Liver (tissue), 3 donors: ENCODE data around the gene C1GALT1C1.

Source experiments
- FOXA1 ChIP-seq: IDR thresholded peaks from 2 replicates; pipeline ENCODE4 v1.6.1; 2016; ENCODE audit warnings: antibody characterized with exemption
- GABPA ChIP-seq, 2 donors: IDR thresholded peaks in 1 of 2; conservative IDR thresholded peaks in 1 of 2; 2 replicates each; pipeline ENCODE4 v1.6.1; 2016; ENCODE audit warnings: antibody characterized with exemption in 2 of 2, mild to moderate bottlenecking in 1 of 2, moderate library complexity in 1 of 2
- HNF4A ChIP-seq, 2 donors: conservative IDR thresholded peaks; 2 replicates each; pipeline ENCODE4 v1.6.1; 2016; ENCODE audit warnings: antibody characterized with exemption in 2 of 2, mild to moderate bottlenecking in 2 of 2
- JUND ChIP-seq, 2 donors: IDR thresholded peaks; 2 replicates each; pipeline ENCODE4 v1.6.1; 2016; ENCODE audit warnings: antibody characterized with exemption in 2 of 2
- RAD21 ChIP-seq, 2 donors: IDR thresholded peaks; 2 replicates each; pipeline ENCODE4 v1.6.1; 2016; ENCODE audit warnings: antibody characterized with exemption in 2 of 2, mild to moderate bottlenecking in 2 of 2
- RXRA ChIP-seq, 2 donors: IDR thresholded peaks; 2 replicates each; pipeline ENCODE4 v1.6.1; 2017 to 2018; ENCODE audit warnings: antibody characterized with exemption in 2 of 2, mild to moderate bottlenecking in 1 of 2
- SP1 ChIP-seq: IDR thresholded peaks from 2 replicates; pipeline ENCODE4 v1.6.1; 2018; ENCODE audit warnings: antibody characterized with exemption, mild to moderate bottlenecking
- TAF1 ChIP-seq: conservative IDR thresholded peaks from 2 replicates; pipeline ENCODE4 v1.6.1; 2016; ENCODE audit warnings: antibody characterized with exemption, mild to moderate bottlenecking
- YY1 ChIP-seq: IDR thresholded peaks from 2 replicates; pipeline ENCODE4 v1.6.1; 2016; ENCODE audit warnings: antibody characterized with exemption, mild to moderate bottlenecking
- ZBTB33 ChIP-seq: IDR thresholded peaks from 2 replicates; pipeline ENCODE4 v1.6.1; 2016; ENCODE audit warnings: antibody characterized with exemption
- TF ChIP-seq, protein P1 (sequence below): fragments of 150-350 bp; IDR thresholded peaks from 2 replicates; pipeline ENCODE4 v1.5.1; 2017; ENCODE audit warnings: improper control_type of control experiment, low read depth, low read length; ENCODE audit not compliant: missing input control
- TF ChIP-seq, protein P2 (sequence below): IDR thresholded peaks from 2 replicates; pipeline ENCODE4 v1.6.1; 2016; ENCODE audit warnings: antibody characterized with exemption
- TF ChIP-seq, protein P3 (sequence below): IDR thresholded peaks from 2 replicates; pipeline ENCODE4 v1.6.1; 2016; ENCODE audit warnings: antibody characterized with exemption, mild to moderate bottlenecking
- TF ChIP-seq, protein P4 (sequence below): IDR thresholded peaks from 2 replicates; pipeline ENCODE4 v1.6.1; 2016; ENCODE audit warnings: antibody characterized with exemption
- donor health status: healthy.
- donor health status: healthy.

DNA sequence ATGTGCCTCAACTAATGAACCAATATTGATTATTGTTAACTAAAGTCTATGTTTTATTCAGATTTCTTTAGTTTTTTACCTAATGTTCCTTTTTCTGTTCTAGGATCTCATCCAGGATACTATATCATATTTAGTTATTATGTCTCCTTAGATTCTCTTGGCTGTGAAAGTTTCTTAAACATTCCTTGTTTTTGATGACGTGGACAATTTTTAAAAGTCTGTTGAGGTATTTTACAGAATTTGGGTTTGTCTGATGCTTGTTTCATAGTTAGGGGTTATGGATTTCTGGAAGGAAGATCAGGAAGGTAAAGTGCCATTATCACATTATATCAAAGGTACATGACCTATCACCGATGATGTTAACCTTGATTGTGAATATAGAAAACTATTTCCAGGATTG, 44.2 kb downstream of the C1GALT1C1 start:
- TF ChIP-seq YY1 (no peak), RAD21 (IDR thresholded peaks at IDR 0.05) (no peak), GABPA (IDR thresholded peaks at IDR 0.05 in 1 of 2, conservative IDR thresholded peaks at IDR 0.05 in 1 of 2) (no peak), ZBTB33 (no peak), RXRA (IDR thresholded peaks at IDR 0.05) (no peak), JUND (IDR thresholded peaks at IDR 0.05) (no peak), TAF1 (no peak), SP1 (no peak), FOXA1 (no peak), HNF4A (conservative IDR thresholded peaks at IDR 0.05) (no peak)
- TF ChIP-seq, protein P1, sequence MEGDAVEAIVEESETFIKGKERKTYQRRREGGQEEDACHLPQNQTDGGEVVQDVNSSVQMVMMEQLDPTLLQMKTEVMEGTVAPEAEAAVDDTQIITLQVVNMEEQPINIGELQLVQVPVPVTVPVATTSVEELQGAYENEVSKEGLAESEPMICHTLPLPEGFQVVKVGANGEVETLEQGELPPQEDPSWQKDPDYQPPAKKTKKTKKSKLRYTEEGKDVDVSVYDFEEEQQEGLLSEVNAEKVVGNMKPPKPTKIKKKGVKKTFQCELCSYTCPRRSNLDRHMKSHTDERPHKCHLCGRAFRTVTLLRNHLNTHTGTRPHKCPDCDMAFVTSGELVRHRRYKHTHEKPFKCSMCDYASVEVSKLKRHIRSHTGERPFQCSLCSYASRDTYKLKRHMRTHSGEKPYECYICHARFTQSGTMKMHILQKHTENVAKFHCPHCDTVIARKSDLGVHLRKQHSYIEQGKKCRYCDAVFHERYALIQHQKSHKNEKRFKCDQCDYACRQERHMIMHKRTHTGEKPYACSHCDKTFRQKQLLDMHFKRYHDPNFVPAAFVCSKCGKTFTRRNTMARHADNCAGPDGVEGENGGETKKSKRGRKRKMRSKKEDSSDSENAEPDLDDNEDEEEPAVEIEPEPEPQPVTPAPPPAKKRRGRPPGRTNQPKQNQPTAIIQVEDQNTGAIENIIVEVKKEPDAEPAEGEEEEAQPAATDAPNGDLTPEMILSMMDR = no peak
- TF ChIP-seq, protein P2, sequence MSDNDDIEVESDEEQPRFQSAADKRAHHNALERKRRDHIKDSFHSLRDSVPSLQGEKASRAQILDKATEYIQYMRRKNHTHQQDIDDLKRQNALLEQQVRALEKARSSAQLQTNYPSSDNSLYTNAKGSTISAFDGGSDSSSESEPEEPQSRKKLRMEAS = no peak
- TF ChIP-seq, protein P3, sequence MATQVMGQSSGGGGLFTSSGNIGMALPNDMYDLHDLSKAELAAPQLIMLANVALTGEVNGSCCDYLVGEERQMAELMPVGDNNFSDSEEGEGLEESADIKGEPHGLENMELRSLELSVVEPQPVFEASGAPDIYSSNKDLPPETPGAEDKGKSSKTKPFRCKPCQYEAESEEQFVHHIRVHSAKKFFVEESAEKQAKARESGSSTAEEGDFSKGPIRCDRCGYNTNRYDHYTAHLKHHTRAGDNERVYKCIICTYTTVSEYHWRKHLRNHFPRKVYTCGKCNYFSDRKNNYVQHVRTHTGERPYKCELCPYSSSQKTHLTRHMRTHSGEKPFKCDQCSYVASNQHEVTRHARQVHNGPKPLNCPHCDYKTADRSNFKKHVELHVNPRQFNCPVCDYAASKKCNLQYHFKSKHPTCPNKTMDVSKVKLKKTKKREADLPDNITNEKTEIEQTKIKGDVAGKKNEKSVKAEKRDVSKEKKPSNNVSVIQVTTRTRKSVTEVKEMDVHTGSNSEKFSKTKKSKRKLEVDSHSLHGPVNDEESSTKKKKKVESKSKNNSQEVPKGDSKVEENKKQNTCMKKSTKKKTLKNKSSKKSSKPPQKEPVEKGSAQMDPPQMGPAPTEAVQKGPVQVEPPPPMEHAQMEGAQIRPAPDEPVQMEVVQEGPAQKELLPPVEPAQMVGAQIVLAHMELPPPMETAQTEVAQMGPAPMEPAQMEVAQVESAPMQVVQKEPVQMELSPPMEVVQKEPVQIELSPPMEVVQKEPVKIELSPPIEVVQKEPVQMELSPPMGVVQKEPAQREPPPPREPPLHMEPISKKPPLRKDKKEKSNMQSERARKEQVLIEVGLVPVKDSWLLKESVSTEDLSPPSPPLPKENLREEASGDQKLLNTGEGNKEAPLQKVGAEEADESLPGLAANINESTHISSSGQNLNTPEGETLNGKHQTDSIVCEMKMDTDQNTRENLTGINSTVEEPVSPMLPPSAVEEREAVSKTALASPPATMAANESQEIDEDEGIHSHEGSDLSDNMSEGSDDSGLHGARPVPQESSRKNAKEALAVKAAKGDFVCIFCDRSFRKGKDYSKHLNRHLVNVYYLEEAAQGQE = no peak
- TF ChIP-seq, protein P4, sequence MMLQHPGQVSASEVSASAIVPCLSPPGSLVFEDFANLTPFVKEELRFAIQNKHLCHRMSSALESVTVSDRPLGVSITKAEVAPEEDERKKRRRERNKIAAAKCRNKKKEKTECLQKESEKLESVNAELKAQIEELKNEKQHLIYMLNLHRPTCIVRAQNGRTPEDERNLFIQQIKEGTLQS = no peak
